GM12874 (cell line): ENCODE measurements around the gene MYL10.

Source experiments
- TF ChIP-seq, protein P1 (sequence below): IDR thresholded peaks from 2 replicates; pipeline ENCODE4 v1.5.1; 2011; ENCODE audit warnings: low read depth, mild to moderate bottlenecking, control low read depth, low read length, moderate library complexity; ENCODE audit not compliant: insufficient read depth

The MYL10 gene

DNA sequence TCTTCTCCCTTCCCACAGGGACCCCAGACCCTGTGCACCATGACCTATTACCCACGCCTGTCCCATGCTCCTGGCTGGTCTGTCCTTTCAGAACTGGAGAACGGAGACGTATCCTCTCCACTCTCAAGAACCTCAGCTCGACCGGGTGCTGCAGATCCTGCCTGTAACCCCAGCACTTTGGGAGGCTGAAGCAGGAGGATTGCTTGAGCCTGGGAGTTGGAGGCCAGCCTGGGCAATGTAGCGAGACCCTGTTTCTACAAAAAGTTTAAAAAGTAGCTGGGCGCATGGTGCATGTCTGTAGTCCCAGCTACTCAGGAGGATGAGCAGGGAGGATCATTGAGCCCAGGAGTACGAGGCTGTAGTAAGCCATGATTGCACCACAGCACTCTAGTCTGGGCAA is 37.2 kb upstream of the MYL10 start:
- TF ChIP-seq, protein P1, sequence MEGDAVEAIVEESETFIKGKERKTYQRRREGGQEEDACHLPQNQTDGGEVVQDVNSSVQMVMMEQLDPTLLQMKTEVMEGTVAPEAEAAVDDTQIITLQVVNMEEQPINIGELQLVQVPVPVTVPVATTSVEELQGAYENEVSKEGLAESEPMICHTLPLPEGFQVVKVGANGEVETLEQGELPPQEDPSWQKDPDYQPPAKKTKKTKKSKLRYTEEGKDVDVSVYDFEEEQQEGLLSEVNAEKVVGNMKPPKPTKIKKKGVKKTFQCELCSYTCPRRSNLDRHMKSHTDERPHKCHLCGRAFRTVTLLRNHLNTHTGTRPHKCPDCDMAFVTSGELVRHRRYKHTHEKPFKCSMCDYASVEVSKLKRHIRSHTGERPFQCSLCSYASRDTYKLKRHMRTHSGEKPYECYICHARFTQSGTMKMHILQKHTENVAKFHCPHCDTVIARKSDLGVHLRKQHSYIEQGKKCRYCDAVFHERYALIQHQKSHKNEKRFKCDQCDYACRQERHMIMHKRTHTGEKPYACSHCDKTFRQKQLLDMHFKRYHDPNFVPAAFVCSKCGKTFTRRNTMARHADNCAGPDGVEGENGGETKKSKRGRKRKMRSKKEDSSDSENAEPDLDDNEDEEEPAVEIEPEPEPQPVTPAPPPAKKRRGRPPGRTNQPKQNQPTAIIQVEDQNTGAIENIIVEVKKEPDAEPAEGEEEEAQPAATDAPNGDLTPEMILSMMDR: no peak

DNA sequence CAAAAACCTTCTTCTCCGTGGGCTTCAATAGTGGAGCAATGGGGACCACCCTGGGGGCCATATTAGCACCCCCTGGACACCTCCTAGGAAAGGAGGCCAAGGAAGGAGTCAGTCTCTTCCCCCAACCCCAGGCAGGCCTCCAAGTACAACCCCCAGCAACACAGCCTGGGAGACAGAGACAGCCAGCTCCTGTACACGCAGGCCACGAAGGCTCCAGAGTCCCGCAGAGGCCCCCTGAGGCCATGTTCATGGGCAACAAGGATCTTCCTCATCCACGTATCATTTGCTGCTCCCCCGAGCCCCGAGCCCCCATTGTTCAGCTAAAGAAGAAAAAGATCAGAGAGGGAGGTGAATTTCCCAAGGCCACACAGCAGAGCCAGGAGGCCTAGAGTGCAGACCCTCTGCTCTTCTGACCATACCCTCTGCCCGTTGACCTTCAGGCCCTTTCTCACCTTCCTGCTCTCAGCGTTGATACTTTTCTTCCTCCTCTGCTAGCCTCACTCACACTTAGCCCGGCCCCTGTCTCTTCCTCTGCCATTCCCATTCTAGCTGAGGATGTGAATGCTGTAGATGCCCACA is 35.9 kb upstream of the MYL10 start:
- TF ChIP-seq, protein P1: no peak

DNA sequence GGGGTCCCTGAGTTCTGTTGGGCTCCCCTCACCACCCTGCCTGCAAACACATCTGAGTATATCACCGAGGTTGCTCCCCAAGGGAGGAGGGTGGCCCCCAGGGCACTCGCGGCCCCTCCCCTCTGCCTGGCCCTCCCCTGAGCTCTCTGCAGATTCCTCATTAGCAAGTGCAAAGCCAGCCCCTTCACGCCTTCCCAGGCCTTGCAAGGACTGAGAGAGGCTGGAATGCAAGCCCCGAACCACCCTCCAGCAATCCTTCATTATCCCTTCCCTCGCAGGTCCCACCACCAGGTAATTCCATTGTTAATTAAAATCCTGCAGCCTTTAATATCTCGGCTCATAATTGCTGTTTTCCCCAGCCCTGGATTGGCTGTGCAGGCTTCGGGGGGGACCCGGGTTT is 35.3 kb upstream of the MYL10 start:
- TF ChIP-seq, protein P1: no peak

DNA sequence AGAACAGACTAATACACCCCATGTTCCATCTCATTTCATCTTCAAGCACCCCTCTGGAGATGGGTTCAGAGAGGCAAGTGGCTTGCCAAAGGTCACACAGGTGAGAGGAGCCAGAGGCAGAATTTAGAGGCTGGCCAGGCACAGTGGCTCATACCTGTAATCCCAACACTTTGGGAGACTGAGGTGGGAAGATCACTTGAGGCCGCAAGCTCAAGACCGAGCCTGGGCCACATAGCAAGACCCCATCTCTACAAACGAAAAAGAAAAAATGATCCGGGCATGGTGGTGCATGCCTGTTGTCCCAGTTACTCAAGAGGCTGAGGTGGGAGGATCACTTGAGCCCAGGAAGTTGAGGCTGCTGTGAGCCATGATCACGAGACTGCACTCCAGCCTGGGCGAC is 34.7 kb upstream of the MYL10 start:
- TF ChIP-seq, protein P1: no peak

DNA sequence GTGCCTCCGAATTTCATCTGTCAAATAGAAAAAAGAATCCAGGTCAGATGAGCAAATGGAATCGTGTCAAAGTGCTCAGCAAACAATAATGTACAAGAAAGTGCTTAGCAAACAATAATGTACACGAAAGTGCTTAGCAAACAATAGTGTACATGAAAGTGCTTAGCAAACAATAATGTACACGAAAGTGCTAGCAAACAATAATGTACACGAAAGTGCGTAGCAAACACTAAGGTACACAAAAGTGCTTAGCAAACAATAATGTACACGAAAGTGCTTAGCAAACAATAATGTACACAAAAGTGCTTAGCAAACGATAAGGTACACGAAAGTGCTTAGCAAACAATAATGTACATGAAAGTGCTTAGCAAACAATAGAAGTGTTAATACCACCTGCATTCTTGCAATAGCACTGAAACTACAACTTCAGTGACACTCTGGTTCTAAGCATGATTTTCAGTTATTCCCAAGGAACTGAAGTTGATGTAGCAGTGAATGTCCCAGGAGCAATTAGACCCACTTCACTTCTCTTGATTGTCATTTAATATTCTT is 33.4 kb upstream of the MYL10 start:
- TF ChIP-seq, protein P1: no peak

DNA sequence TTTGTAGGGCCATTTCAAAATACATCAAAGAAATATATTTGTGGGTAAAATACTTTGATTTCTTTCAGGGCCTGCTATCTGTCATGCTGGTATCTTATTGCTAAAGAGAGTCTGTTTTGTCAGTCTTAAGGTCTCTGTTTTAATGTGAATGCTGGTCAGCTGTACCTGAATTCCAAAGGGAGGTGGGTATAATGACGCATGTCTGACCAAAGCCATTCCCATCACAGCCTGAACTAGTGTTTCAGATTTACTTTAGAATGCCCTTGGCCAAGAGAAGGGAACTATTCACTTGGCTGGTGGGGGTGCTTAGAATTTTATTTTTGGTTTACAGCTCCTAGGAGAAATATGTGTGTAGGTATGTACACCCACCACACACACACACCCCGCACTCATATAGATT is 30.6 kb upstream of the MYL10 start:
- TF ChIP-seq, protein P1: no peak

DNA sequence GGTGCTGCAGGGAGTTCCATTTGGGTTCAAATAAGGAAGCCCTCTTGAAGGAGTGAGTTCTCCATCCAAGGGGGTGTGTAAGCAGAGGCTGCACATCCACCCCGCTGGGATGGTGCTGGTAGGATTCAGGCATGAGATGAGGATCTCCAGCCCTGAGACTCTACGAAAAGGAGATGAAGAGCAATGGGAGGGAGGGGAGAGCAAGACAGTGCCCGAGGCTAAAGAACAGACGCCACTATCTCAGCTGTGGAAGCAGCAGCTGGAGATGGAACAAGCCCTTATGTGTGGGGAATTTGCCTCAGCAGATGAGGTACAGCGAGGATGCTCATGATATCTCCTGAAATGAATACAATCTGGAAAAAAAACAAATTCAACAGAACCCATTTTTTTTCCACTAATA is 28.1 kb upstream of the MYL10 start:
- TF ChIP-seq, protein P1: no peak
